Thyroid gland (tissue), 4 donors: ENCODE data around the gene COL9A1.

ENCODE experiments used
- POLR2A ChIP-seq, 2 donors: fragments of 450-650 bp; IDR thresholded peaks; one replicate each; pipeline ENCODE4 v1.6.1; 2017; ENCODE audit warnings: antibody characterized with exemption in 2 of 2, mild to moderate bottlenecking in 2 of 2, moderate library complexity in 1 of 2
- TF ChIP-seq, protein P1 (sequence below), 6 experiments: fragments of 200-600 bp in 3 of 6; fragments of 450-650 bp in 3 of 6; sonication (generic) in 3 of 6; IDR thresholded peaks; one replicate each; pipeline ENCODE4 v1.5.1; 2016 to 2019; ENCODE audit warnings: antibody characterized with exemption in 6 of 6, mild to moderate bottlenecking in 2 of 6, inconsistent platforms in 1 of 6, moderate library complexity in 1 of 6

DNA sequence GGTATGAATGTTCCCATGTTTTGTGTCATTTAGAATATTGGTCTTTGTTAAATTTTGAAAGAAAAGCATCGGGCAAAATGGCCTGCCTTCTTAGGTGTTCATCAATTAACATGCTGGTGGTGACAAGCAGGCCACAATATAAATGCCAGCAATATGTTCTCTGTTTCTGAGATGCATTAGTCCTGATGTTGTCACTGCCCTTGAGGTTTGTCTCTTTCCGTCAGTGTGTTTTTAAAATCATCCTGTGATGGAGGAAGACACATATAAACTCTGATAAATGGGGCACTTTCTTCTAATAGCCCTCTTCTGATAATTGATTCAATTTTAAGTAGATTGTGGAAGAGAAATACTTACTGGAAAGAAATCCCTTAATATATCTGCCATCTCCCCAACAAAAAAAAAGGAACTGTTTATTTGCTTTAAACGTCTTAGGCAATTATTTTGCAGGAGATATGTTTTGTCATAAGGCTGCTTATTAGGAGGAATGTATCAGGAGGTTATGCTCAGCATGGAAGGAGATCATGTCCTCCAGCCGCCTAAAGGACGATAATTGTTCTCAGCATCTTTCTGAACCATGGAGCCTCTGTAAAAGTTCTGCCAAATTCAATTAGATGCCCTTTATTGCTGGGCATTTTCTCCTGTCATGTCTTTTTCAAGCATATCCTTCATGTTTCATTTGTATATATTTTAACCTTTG, 134.1 kb downstream of the COL9A1 start:
- TF ChIP-seq, protein P1, sequence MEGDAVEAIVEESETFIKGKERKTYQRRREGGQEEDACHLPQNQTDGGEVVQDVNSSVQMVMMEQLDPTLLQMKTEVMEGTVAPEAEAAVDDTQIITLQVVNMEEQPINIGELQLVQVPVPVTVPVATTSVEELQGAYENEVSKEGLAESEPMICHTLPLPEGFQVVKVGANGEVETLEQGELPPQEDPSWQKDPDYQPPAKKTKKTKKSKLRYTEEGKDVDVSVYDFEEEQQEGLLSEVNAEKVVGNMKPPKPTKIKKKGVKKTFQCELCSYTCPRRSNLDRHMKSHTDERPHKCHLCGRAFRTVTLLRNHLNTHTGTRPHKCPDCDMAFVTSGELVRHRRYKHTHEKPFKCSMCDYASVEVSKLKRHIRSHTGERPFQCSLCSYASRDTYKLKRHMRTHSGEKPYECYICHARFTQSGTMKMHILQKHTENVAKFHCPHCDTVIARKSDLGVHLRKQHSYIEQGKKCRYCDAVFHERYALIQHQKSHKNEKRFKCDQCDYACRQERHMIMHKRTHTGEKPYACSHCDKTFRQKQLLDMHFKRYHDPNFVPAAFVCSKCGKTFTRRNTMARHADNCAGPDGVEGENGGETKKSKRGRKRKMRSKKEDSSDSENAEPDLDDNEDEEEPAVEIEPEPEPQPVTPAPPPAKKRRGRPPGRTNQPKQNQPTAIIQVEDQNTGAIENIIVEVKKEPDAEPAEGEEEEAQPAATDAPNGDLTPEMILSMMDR (IDR thresholded peaks at IDR 0.05), result no peak
- no peak for TF ChIP-seq POLR2A (IDR thresholded peaks at IDR 0.05)
